Measurements from ENCODE around the gene CKAP4.

DNA sequence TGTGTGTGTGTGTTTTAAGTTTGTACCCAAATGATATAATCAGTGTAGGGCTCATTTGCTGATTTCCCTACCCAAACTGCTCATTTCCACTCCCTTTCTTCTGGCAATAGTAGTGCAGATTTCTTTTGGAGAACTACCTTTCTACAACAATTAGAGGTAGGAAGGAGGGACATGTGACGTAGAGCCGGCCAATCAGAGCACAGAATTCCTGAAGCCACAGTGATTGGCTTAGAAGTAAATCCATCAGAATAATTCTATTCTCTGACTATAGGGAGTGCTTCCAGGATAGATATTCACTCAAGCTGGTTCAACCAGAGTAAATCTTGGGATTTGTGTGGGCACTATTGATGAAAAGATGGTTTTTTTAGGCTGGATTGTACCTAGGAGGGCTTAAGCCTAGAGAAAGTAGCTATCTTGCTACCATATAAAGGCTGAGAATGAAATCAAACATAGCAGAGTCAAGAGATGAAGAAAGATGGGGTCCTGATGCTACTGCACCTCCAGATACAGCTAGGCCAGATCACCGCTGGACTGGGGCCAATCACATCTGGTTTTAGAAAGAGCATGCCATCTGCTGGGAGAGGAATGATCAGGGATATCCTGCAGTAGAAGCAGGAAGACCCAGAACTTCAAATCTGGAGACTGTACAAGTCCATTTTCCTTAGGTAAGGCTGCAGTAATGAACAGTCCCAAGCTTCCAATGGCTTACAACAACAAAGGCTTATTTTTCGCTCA, 55.0 kb downstream of the CKAP4 start:
- TF ChIP-seq CTCF (IDR thresholded peaks at IDR 0.05; ENCODE audit: insufficient read depth, low read length, poor library complexity, severe bottlenecking): no peak
- TF ChIP-seq EZH2phosphoT487 (conservative IDR thresholded peaks at IDR 0.05; ENCODE audit: low read length): no peak

Data from SU-DHL-6 (cell line).